GM12878 (cell line): ENCODE data around the gene UNC13B. TPM values are rescaled to one million over a fixed set of nuclear protein-coding genes. Genes with fewer than 3 reads are reported as not detected.

Experiments used
- ATAC-seq: fragments of 200-7000 bp; cut with Tn5 transposase; 3 replicates; pipeline ENCODE4 v1.9.1; 2020; ENCODE audit warnings: mild to moderate bottlenecking, moderate library complexity
- BruUV-seq: library from RNA; stranded (reverse); fragments of 400-500 nt; replicated peaks from 2 replicates; lab custom pipeline; 2021; lab: Mats Ljungman, UMichigan
- CTCF ChIA-PET: fragments of 300-600 bp; sonication (Branson Sonifier 250); formaldehyde crosslinking; extraction: SDS; loops from one replicate; lab custom pipeline; 2021; ENCODE audit warnings: inconsistent platforms; lab: Yijun Ruan, JAX
- POLR2A ChIA-PET: fragments of 350-600 bp; formaldehyde crosslinking; extraction: SDS; loops from one replicate; lab custom pipeline; 2021; ENCODE audit warnings: inconsistent platforms; lab: Charles Lee
- RAD21 ChIA-PET: fragments of 300-600 bp; sonication (Branson Sonifier 250); formaldehyde crosslinking; loops from one replicate; lab custom pipeline; 2023; ENCODE audit warnings: antibody characterized with exemption; ENCODE audit not compliant: unreplicated experiment; lab: Charles Lee
- SMC1A ChIA-PET: fragments of 300-600 bp; sonication (Branson Sonifier 250); formaldehyde crosslinking; loops from one replicate; lab custom pipeline; 2023; ENCODE audit not compliant: unreplicated experiment, uncharacterized antibody; lab: Charles Lee
- DNase-seq: peaks from one replicate; pipeline ENCODE4 v3.0.0-alpha.2; 2011; ENCODE audit warnings: low read depth, low spot score
- FAIRE-seq: peaks from 3 replicates; lab custom pipeline; 2011; peaks lifted over from hg19 to GRCh38; lab: Jason Lieb, UNC
- H2AFZ ChIP-seq: 2 replicates; pipeline ENCODE4 v1.6.0; 2011; ENCODE audit warnings: low read depth, low read length, control low read depth; ENCODE audit not compliant: control insufficient read depth
- H3K27ac ChIP-seq: 2 replicates; pipeline ENCODE4 v1.5.1; 2011; ENCODE audit warnings: control low read depth; ENCODE audit not compliant: control insufficient read depth, insufficient read depth
- H3K27me3 ChIP-seq, 2 experiments: replicated peaks in 1 of 2; 2 replicates each; pipeline versions ENCODE4 v1.6.0 to v1.6.1; 2011; ENCODE audit warnings: low read length in 1 of 2; ENCODE audit not compliant: control insufficient read depth in 2 of 2, insufficient read depth in 2 of 2
- H3K36me3 ChIP-seq, 2 experiments: 2 replicates each; pipeline ENCODE4 v1.5.1; 2011; ENCODE audit warnings: low read length in 1 of 2; ENCODE audit not compliant: control insufficient read depth in 2 of 2, insufficient read depth in 2 of 2
- H3K4me1 ChIP-seq: 2 replicates; pipeline ENCODE4 v1.6.1; 2011; ENCODE audit warnings: mild to moderate bottlenecking, low read length, moderate library complexity, mixed read lengths; ENCODE audit not compliant: control insufficient read depth, insufficient read depth
- H3K4me2 ChIP-seq: 2 replicates; pipeline ENCODE4 v1.6.0; 2011; ENCODE audit warnings: control low read depth; ENCODE audit not compliant: control insufficient read depth, insufficient read depth
- H3K4me3 ChIP-seq: fragments of 200-600 bp; sonication (generic); 2 replicates; pipeline ENCODE4 v1.5.1; 2016
- H3K79me2 ChIP-seq: 2 replicates; pipeline ENCODE4 v1.6.0; 2011; ENCODE audit warnings: low read length; ENCODE audit not compliant: control insufficient read depth, insufficient read depth
- H3K9ac ChIP-seq: 2 replicates; pipeline ENCODE4 v1.8.0; 2011; ENCODE audit warnings: low read length, control low read depth, mixed read lengths; ENCODE audit not compliant: control insufficient read depth, insufficient read depth
- H3K9me3 ChIP-seq: replicated peaks from 3 replicates; pipeline ENCODE4 v1.5.1; 2011; ENCODE audit warnings: mild to moderate bottlenecking, low read length; ENCODE audit not compliant: control insufficient read depth, insufficient read depth
- H4K20me1 ChIP-seq: 2 replicates; pipeline ENCODE4 v1.6.0; 2011; ENCODE audit not compliant: control insufficient read depth, insufficient read depth
- BACH1 ChIP-seq: fragments of 450-650 bp; IDR thresholded peaks from 2 replicates; pipeline ENCODE4 v1.6.1; 2017; ENCODE audit warnings: mild to moderate bottlenecking, borderline replicate concordance
- CHD2 ChIP-seq: IDR thresholded peaks from 2 replicates; pipeline ENCODE4 v1.6.1; 2011; ENCODE audit warnings: low read depth, low read length, improper control_type of control experiment, borderline replicate concordance
- EGR1 ChIP-seq, 2 experiments: IDR thresholded peaks; 1 replicate in 1 of 2; 2 replicates in 1 of 2; pipeline ENCODE4 v1.6.1; 2011 to 2012; ENCODE audit warnings: low read depth in 2 of 2, low read length in 2 of 2, borderline replicate concordance in 1 of 2, mild to moderate bottlenecking in 1 of 2, moderate library complexity in 1 of 2
- IKZF2 ChIP-seq, 2 experiments: fragments of 450-650 bp; IDR thresholded peaks; 2 replicates each; pipeline ENCODE4 v1.6.1; 2017; ENCODE audit warnings: mild to moderate bottlenecking in 2 of 2, moderate library complexity in 2 of 2
- LARP7 ChIP-seq: fragments of 450-650 bp; IDR thresholded peaks from 2 replicates; pipeline ENCODE4 v1.6.1; 2017; ENCODE audit warnings: mild to moderate bottlenecking
- NBN ChIP-seq: fragments of 450-650 bp; IDR thresholded peaks from 2 replicates; pipeline ENCODE4 v1.6.1; 2016
- PML ChIP-seq: IDR thresholded peaks from 2 replicates; pipeline ENCODE4 v1.6.1; 2012; ENCODE audit warnings: low read length, inconsistent platforms
- POLR2AphosphoS5 ChIP-seq: IDR thresholded peaks from 2 replicates; pipeline ENCODE4 v1.6.1; 2011; ENCODE audit warnings: mild to moderate bottlenecking, low read length, inconsistent platforms
- RAD51 ChIP-seq: fragments of 450-650 bp; IDR thresholded peaks from 2 replicates; pipeline ENCODE4 v1.6.1; 2016; ENCODE audit warnings: moderate library complexity, mild to moderate bottlenecking, inconsistent platforms
- RFX5 ChIP-seq: IDR thresholded peaks from 2 replicates; pipeline ENCODE4 v1.6.1; 2011; ENCODE audit warnings: low read depth, low read length, improper control_type of control experiment
- SMAD5 ChIP-seq: IDR thresholded peaks from 2 replicates; pipeline ENCODE4 v1.6.1; 2016; ENCODE audit warnings: antibody characterized with exemption, low read depth
- TCF12 ChIP-seq: IDR thresholded peaks from 2 replicates; pipeline ENCODE4 v1.6.1; 2011; ENCODE audit warnings: low read depth, mild to moderate bottlenecking, low read length
- WRNIP1 ChIP-seq: IDR thresholded peaks from 2 replicates; pipeline ENCODE4 v1.6.1; 2011; ENCODE audit warnings: low read depth, low read length, improper control_type of control experiment, borderline replicate concordance
- ZNF384 ChIP-seq: IDR thresholded peaks from 2 replicates; pipeline ENCODE4 v1.6.1; 2012; ENCODE audit warnings: low read depth, mild to moderate bottlenecking, low read length, improper control_type of control experiment, borderline replicate concordance
- WGBS: methylation state at CpG from one replicate; pipeline ENCODE4 v1.1.6; 2016; ENCODE audit warnings: low lambda C conversion rate; ENCODE audit not compliant: insufficient replicate concordance, insufficient coverage; ENCODE audit errors: missing lambda C conversion rate; 5-methylcytosine and 5-hydroxymethylcytosine counted together
- in situ Hi-C: fragments of 300-500 bp; cut with MboI; formaldehyde crosslinking; loops from 9 replicates; pipeline ENCODE4 v1.14.3; 2018; ENCODE audit warnings: mixed read lengths
- intact Hi-C: fragments of 100-400 bp; cut with micrococcal nuclease; formaldehyde crosslinking; loops from one replicate; pipeline ENCODE4 v1.14.2; 2022; ENCODE audit not compliant: unreplicated experiment
- polyA plus RNA-seq, 11 experiments: library from polyadenylated mRNA; depleted of rRNA in 4 of 11; unstranded in 6 of 11; stranded (reverse) in 5 of 11; fragments of >200 nt; fragmentation: Nextera tagmentation in 4 of 11; fragmentation: Illumina TruSeq in 1 of 11; extraction: Ambion mirVana in 4 of 11; extraction: Trizol in 1 of 11; gene quantifications; 1 replicate in 1 of 11; 2 replicates in 10 of 11; pipeline versions ENCODE4 v1.2.1 to v1.2.3, GENCODE V29; 2011 to 2016; ENCODE audit warnings: inconsistent platforms in 2 of 11, missing spikeins in 2 of 11, low read depth in 1 of 11
- total RNA-seq, 4 experiments: library from RNA; depleted of rRNA in 3 of 4; stranded (reverse); fragments of >200 nt in 3 of 4; fragmentation: Illumina TruSeq in 1 of 4; extraction: Trizol in 1 of 4; gene quantifications; 2 replicates each; pipeline versions ENCODE4 v1.2.1 to v1.2.3, GENCODE V29; 2013 to 2021
- TF ChIP-seq, protein P1 (sequence below): fragments of 450-650 bp; IDR thresholded peaks from 2 replicates; pipeline ENCODE4 v1.6.1; 2017; ENCODE audit warnings: mild to moderate bottlenecking, moderate library complexity
- TF ChIP-seq, protein P2 (sequence below): fragments of 450-650 bp; IDR thresholded peaks from 2 replicates; pipeline ENCODE4 v1.6.1; 2018; ENCODE audit warnings: mild to moderate bottlenecking, low read depth, moderate library complexity; ENCODE audit not compliant: partially characterized antibody
- TF ChIP-seq, protein P3 (sequence below): fragments of 450-650 bp; IDR thresholded peaks from 2 replicates; pipeline ENCODE4 v1.6.1; 2014; ENCODE audit warnings: mild to moderate bottlenecking

Gene UNC13B
- total and polyA plus RNA-seq, 10 of the 15 experiments (the other 5 are each of a cell fraction or from before 2014, with no cell fraction given): under 0.01 to 0.42 (median 0.06) TPM; not detected in 4

DNA sequence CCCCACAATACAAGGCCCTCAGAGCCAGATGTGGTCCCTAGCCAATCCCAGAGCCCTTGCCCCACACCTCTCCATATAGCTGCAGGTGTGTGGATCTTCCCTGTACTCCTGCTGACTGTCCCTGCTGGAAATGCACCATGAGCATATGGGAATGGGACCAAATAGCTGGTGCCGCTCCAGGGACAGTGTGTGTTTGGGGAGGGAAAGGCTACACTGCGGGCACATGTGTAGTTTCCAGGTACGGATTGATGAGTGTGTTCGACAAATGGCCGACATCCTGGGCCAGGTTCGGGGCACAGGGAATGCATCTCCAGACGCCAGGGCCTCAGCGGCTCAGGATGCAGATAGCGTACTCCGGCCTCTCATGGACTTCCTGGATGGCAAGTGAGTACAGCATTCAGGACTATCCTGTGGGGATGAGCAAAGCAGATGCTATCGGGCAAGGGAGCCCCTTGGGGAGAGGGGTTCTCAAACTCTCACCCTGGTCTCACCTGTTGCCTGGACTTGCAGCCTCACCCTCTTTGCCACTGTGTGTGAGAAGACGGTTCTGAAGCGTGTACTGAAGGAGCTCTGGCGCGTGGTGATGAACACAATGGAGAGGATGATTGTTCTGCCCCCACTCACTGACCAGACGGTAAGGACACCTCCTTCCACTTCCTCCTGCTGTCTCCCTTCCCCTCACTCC, 237.0 kb downstream of the UNC13B start:
- Histone ChIP-seq H3K9me3 (no peaks in the 10 kb centered on the region), H3K9ac (no peak overlapping the region), H3K27ac (no peak overlapping the region), H3K4me1 (no peaks in the 10 kb centered on the region), H3K27me3 (no peaks in the 10 kb centered on the region; a peak in 1 of 4 replicates), H3K79me2 (no peaks in the 10 kb centered on the region), H3K4me3 (no peak overlapping the region), H2AFZ (no peak overlapping the region), H3K36me3 (no peaks in the 10 kb centered on the region), H3K4me2 (no peak overlapping the region), H4K20me1 (no peaks in the 10 kb centered on the region)
- no peak for FAIRE-seq
- in situ Hi-C loops (no loop called here), intact Hi-C loops (no loop called here)
- ChIA-PET SMC1A (interaction anchor here (2.1 kb wide), 1 partner anchor 16 kb away, joined by 6 read pairs; no protein-coding TSS in a partner anchor), CTCF (interaction anchor here (1.2 kb wide), 1 partner anchor 14 kb away, joined by 3 read pairs; no protein-coding TSS in a partner anchor), RAD21 (no interaction called here), POLR2A (no interaction called here)
- 54% methylated on average over 16 of the region's 16 CpGs for WGBS
- BruUV-seq: no TSS peak
- no peak for ATAC-seq
- TF ChIP-seq RAD51 (no peak), LARP7 (no peak), EGR1 (IDR thresholded peaks at IDR 0.05; ENCODE audit: borderline replicate concordance in 1 of 2, low read depth in 2 of 2, low read length in 2 of 2) (no peak), WRNIP1 (no peak), RFX5 (no peak), NBN (no peak), CHD2 (no peak), TCF12 (no peak), PML (no peak), POLR2AphosphoS5 (no peak), ZNF384 (no peak), SMAD5 (no peak), IKZF2 (IDR thresholded peaks at IDR 0.05) (no peak), BACH1 (no peak)
- TF ChIP-seq, protein P1, sequence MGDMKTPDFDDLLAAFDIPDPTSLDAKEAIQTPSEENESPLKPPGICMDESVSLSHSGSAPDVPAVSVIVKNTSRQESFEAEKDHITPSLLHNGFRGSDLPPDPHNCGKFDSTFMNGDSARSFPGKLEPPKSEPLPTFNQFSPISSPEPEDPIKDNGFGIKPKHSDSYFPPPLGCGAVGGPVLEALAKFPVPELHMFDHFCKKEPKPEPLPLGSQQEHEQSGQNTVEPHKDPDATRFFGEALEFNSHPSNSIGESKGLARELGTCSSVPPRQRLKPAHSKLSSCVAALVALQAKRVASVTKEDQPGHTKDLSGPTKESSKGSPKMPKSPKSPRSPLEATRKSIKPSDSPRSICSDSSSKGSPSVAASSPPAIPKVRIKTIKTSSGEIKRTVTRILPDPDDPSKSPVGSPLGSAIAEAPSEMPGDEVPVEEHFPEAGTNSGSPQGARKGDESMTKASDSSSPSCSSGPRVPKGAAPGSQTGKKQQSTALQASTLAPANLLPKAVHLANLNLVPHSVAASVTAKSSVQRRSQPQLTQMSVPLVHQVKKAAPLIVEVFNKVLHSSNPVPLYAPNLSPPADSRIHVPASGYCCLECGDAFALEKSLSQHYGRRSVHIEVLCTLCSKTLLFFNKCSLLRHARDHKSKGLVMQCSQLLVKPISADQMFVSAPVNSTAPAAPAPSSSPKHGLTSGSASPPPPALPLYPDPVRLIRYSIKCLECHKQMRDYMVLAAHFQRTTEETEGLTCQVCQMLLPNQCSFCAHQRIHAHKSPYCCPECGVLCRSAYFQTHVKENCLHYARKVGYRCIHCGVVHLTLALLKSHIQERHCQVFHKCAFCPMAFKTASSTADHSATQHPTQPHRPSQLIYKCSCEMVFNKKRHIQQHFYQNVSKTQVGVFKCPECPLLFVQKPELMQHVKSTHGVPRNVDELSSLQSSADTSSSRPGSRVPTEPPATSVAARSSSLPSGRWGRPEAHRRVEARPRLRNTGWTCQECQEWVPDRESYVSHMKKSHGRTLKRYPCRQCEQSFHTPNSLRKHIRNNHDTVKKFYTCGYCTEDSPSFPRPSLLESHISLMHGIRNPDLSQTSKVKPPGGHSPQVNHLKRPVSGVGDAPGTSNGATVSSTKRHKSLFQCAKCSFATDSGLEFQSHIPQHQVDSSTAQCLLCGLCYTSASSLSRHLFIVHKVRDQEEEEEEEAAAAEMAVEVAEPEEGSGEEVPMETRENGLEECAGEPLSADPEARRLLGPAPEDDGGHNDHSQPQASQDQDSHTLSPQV: no peak
- TF ChIP-seq, protein P2, sequence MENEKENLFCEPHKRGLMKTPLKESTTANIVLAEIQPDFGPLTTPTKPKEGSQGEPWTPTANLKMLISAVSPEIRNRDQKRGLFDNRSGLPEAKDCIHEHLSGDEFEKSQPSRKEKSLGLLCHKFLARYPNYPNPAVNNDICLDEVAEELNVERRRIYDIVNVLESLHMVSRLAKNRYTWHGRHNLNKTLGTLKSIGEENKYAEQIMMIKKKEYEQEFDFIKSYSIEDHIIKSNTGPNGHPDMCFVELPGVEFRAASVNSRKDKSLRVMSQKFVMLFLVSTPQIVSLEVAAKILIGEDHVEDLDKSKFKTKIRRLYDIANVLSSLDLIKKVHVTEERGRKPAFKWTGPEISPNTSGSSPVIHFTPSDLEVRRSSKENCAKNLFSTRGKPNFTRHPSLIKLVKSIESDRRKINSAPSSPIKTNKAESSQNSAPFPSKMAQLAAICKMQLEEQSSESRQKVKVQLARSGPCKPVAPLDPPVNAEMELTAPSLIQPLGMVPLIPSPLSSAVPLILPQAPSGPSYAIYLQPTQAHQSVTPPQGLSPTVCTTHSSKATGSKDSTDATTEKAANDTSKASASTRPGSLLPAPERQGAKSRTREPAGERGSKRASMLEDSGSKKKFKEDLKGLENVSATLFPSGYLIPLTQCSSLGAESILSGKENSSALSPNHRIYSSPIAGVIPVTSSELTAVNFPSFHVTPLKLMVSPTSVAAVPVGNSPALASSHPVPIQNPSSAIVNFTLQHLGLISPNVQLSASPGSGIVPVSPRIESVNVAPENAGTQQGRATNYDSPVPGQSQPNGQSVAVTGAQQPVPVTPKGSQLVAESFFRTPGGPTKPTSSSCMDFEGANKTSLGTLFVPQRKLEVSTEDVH: no peak
- TF ChIP-seq, protein P3, sequence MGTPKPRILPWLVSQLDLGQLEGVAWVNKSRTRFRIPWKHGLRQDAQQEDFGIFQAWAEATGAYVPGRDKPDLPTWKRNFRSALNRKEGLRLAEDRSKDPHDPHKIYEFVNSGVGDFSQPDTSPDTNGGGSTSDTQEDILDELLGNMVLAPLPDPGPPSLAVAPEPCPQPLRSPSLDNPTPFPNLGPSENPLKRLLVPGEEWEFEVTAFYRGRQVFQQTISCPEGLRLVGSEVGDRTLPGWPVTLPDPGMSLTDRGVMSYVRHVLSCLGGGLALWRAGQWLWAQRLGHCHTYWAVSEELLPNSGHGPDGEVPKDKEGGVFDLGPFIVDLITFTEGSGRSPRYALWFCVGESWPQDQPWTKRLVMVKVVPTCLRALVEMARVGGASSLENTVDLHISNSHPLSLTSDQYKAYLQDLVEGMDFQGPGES: no peak
- DNase-seq: no peak
